HG03103 (cell line): ENCODE results near the gene PEPD.
"Not testable (repeated sequence)": the region's sequence is repeated elsewhere in the genome, so short reads cannot be mapped to it uniquely, and the experiment has no call there.

Experiments
- ATAC-seq: cut with Tn5 transposase; IDR thresholded peaks from one replicate; pipeline ENCODE4 v1.9.1; 2021; ENCODE audit warnings: low read depth; ENCODE audit not compliant: unreplicated experiment

Gene PEPD

GRCh38 chr19:33479570-33479969 is 42.0 kb downstream of the PEPD start:
- ATAC-seq = not testable (repeated sequence)

GRCh38 chr19:33477781-33478180 is 43.8 kb downstream of the PEPD start:
- ATAC-seq = no peak

GRCh38 chr19:33476151-33476707 is 45.4 kb downstream of the PEPD start:
- no peak for ATAC-seq

GRCh38 chr19:33473653-33474305 is 47.8 kb downstream of the PEPD start:
- no peak for ATAC-seq

- ATAC-seq = no peak
Measured at GRCh38 chr19:33472691-33473652, 48.6 kb downstream of the PEPD start.

- no peak for ATAC-seq
Measured at GRCh38 chr19:33472226-33472625, 49.4 kb downstream of the PEPD start.

GRCh38 chr19:33471111-33471996 is 50.2 kb downstream of the PEPD start:
- no peak for ATAC-seq

GRCh38 chr19:33470686-33471085 is 50.9 kb downstream of the PEPD start:
- ATAC-seq = no peak

GRCh38 chr19:33470040-33470330 is 51.6 kb downstream of the PEPD start:
- no peak for ATAC-seq

GRCh38 chr19:33469171-33470039 is 52.2 kb downstream of the PEPD start:
- ATAC-seq = no peak

GRCh38 chr19:33468361-33469170 is 53.0 kb downstream of the PEPD start:
- ATAC-seq = no peak

GRCh38 chr19:33467851-33468250 is 53.7 kb downstream of the PEPD start:
- no peak for ATAC-seq

- ATAC-seq = no peak
Measured at GRCh38 chr19:33465834-33466233, 55.8 kb downstream of the PEPD start.

- no peak for ATAC-seq
Measured at GRCh38 chr19:33465371-33465770, 56.2 kb downstream of the PEPD start.

GRCh38 chr19:33464733-33465115 is 56.9 kb downstream of the PEPD start:
- no peak for ATAC-seq

GRCh38 chr19:33464010-33464732 is 57.4 kb downstream of the PEPD start:
- no peak for ATAC-seq

GRCh38 chr19:33463199-33463598 is 58.4 kb downstream of the PEPD start:
- no peak for ATAC-seq

GRCh38 chr19:33462112-33462791 is 59.3 kb downstream of the PEPD start:
- ATAC-seq = no peak
